Measurements from ENCODE around the gene JARID2.

DNA sequence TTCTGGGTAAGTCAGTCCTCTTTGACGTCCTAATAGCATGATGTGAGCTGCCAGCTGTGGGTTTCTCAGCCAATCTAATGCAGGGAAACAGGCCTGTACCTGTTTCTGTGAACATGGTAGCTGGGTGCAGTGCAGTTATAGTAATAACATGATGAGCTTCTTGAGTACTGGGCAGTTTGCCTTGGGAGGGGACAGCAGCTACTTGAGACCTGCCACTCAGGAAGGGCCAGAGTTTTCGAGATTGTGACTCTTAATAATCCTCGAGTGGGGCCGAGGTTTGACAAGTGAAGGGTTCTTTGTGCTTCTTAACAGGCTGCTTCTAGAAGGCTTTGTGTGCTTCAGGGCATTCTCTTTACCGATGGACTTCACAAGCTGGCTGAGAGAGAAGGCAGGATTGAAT, 180.1 kb downstream of the JARID2 start:
- TF ChIP-seq CHD4 (IDR thresholded peaks at IDR 0.05) (no peak), PAX8 (IDR thresholded peaks at IDR 0.05) (no peak), TCF7 (IDR thresholded peaks at IDR 0.05; ENCODE audit: borderline replicate concordance) (no peak), YY1 (IDR thresholded peaks at IDR 0.05; ENCODE audit: low read depth, low read length) (no peak), CREB1 (IDR thresholded peaks at IDR 0.05; ENCODE audit: low read depth) (no peak), RFX5 (IDR thresholded peaks at IDR 0.05; ENCODE audit: low read depth, low read length) (no peak)
- TF ChIP-seq, protein P1, sequence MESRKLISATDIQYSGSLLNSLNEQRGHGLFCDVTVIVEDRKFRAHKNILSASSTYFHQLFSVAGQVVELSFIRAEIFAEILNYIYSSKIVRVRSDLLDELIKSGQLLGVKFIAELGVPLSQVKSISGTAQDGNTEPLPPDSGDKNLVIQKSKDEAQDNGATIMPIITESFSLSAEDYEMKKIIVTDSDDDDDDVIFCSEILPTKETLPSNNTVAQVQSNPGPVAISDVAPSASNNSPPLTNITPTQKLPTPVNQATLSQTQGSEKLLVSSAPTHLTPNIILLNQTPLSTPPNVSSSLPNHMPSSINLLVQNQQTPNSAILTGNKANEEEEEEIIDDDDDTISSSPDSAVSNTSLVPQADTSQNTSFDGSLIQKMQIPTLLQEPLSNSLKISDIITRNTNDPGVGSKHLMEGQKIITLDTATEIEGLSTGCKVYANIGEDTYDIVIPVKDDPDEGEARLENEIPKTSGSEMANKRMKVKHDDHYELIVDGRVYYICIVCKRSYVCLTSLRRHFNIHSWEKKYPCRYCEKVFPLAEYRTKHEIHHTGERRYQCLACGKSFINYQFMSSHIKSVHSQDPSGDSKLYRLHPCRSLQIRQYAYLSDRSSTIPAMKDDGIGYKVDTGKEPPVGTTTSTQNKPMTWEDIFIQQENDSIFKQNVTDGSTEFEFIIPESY (IDR thresholded peaks at IDR 0.05) = no peak
- TF ChIP-seq, protein P2, sequence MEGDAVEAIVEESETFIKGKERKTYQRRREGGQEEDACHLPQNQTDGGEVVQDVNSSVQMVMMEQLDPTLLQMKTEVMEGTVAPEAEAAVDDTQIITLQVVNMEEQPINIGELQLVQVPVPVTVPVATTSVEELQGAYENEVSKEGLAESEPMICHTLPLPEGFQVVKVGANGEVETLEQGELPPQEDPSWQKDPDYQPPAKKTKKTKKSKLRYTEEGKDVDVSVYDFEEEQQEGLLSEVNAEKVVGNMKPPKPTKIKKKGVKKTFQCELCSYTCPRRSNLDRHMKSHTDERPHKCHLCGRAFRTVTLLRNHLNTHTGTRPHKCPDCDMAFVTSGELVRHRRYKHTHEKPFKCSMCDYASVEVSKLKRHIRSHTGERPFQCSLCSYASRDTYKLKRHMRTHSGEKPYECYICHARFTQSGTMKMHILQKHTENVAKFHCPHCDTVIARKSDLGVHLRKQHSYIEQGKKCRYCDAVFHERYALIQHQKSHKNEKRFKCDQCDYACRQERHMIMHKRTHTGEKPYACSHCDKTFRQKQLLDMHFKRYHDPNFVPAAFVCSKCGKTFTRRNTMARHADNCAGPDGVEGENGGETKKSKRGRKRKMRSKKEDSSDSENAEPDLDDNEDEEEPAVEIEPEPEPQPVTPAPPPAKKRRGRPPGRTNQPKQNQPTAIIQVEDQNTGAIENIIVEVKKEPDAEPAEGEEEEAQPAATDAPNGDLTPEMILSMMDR (IDR thresholded peaks at IDR 0.05 in 2 of 3, conservative IDR thresholded peaks at IDR 0.05 in 1 of 3; ENCODE audit: control insufficient read depth in 2 of 3, extremely low read depth in 1 of 3, insufficient read depth in 1 of 3, low read depth in 3 of 3, low read length in 3 of 3) = no peak
